ENCODE measurements around the gene ATP5MC3.

ATP5MC3 gene

DNA sequence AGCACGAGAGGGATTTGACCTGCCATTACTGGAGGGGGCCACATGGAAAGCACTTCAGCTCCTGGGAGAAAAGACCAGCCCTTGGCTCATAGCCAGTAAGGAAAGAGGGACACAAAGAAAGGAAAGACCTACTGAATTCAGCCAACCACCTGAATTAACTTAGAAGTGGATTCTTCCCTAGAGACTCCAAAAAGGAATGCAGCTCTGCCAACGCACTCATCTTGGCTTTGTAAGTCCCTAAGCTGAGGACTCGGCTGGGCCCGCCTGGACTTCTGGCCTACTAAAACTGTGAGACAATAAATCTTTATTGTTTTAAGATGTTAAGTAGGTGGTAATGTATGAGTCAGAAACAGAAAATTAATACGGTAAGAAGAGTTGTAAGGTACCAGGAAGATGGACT, 25.0 kb downstream of the ATP5MC3 start:
- Mint-ChIP-seq H3K27me3 (no peaks in the 10 kb centered on the region), H3K27ac (no peak overlapping the region), H3K36me3 (ENCODE audit: low read depth) (peaks cover 6% of the 10 kb centered on the region), H3K9me3 (no peaks in the 10 kb centered on the region), H3K4me3 (no peak overlapping the region), H3K4me1 (ENCODE audit: low read depth) (peaks cover 13% of the 10 kb centered on the region)
- intact Hi-C loops (cut with micrococcal nuclease) = no loop called here

DNA sequence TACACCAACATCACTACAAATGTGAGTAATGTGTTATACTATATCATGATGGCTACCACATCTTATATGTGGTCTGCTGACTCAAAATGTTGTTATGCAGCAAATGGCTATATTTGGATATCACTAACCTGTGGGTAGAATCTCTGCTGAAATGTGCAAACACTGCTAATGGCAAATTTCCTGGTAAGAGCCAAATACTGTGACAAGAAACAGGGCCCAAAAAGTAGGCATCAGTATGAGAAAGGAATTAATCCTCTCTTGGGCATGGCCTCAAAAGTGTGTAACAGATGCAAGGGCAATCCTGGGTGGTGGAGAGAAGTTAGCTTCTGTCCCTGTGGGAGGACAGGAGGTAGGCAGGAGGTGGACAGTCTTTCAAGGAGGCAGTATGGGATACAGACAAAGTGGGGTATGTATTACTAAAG, 26.8 kb downstream of the ATP5MC3 start:
- no peak overlapping the region for H3K4me3 Mint-ChIP-seq
- peaks cover 4% of the 10 kb centered on the region for H3K36me3 Mint-ChIP-seq (ENCODE audit: low read depth)
- H3K4me1 Mint-ChIP-seq (ENCODE audit: low read depth) = peaks cover 11% of the 10 kb centered on the region
- intact Hi-C loops (cut with micrococcal nuclease) = no loop called here
- no peak overlapping the region for H3K27ac Mint-ChIP-seq
- no peaks in the 10 kb centered on the region for H3K9me3 Mint-ChIP-seq
- H3K27me3 Mint-ChIP-seq = no peaks in the 10 kb centered on the region

DNA sequence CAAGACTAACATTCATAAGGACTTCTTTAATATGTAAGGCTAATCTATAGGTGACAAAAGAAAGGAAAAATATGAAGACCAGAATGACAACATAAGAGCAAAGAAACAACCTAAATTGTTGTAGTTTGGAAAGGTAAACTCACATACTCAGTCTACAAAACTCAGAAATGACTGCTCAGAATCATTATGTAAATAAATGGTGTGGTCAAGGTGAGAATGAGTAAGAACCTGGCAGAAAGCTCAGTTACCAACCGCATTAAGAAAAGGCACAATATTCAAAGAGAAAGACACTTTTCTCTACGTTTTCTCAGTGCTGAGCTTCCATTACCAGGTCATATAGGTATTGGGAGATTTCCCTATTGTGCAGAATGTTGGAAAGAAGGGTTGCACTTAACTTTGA, 29.3 kb downstream of the ATP5MC3 start:
- Mint-ChIP-seq H3K4me1 (ENCODE audit: low read depth) (peaks cover 16% of the 10 kb centered on the region), H3K9me3 (no peaks in the 10 kb centered on the region), H3K36me3 (ENCODE audit: low read depth) (peaks cover 17% of the 10 kb centered on the region), H3K27me3 (no peaks in the 10 kb centered on the region), H3K27ac (no peak overlapping the region), H3K4me3 (no peak overlapping the region)
- intact Hi-C loops (cut with micrococcal nuclease) = no loop called here

DNA sequence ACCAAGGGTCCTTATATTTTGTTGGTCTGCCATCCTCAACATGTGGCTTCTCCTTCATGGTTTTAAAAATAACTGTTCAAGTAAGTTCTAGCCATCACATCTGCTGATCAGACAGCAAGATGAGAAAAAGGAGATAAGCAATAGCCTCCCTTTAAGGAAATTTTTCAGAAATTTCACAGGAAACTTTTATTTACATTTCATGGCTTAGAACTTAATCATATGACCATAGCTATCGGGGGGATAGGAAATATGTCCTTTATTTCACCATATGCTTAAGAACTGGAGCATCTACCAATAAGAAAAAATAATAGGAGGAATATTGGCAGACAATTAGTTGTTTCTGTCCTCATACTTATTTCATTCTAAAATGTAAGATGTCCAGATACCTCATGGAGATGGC, 29.7 kb downstream of the ATP5MC3 start:
- Mint-ChIP-seq H3K4me1 (ENCODE audit: low read depth) (peaks cover 16% of the 10 kb centered on the region), H3K4me3 (no peak overlapping the region), H3K27me3 (no peaks in the 10 kb centered on the region), H3K9me3 (no peaks in the 10 kb centered on the region), H3K27ac (no peak overlapping the region), H3K36me3 (ENCODE audit: low read depth) (peaks cover 17% of the 10 kb centered on the region)
- intact Hi-C loops (cut with micrococcal nuclease) = no loop called here

DNA sequence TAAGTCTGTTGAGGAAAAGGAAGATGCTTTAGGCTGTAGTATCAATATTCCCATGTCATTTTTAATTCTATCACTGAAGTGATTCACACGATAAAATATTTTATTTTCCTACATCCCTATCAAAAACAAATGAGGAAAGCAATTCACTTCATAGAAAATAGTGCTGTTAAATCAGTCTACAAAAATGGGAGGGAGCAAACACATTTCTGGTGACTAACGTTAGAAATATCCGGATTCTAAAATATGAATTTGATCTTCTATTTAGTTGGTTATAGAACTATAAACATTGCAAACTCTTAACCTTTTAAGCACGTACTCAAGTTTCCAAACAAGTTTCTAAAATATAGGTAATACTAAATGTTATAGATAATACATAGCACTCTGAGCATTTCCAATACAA, 34.3 kb downstream of the ATP5MC3 start:
- no peaks in the 10 kb centered on the region for H3K9me3 Mint-ChIP-seq
- H3K27ac Mint-ChIP-seq = no peak overlapping the region
- no peaks in the 10 kb centered on the region for H3K27me3 Mint-ChIP-seq
- H3K36me3 Mint-ChIP-seq (ENCODE audit: low read depth) = peaks cover 23% of the 10 kb centered on the region
- H3K4me1 Mint-ChIP-seq (ENCODE audit: low read depth) = peaks cover 20% of the 10 kb centered on the region
- intact Hi-C loops (cut with micrococcal nuclease) = no loop called here
- H3K4me3 Mint-ChIP-seq = no peak overlapping the region

DNA sequence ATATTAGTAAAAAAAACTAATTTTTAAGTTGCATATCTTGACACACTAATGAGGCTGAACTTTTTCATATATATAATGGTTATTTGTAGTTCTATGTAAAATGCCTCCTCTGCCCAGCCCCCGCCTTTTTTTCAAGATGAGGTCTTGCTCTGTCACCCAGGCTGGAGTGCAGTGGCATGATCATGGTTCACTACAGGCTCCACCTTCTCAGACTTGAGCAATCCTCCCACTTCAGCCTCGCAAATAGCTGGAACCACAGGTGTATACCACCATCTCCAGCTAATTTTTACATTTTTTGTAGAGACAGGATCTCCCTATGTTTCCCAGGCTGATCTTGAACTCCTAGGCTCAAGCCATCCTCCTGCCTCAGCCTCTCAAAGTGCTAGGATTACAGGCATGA, 37.8 kb downstream of the ATP5MC3 start:
- Mint-ChIP-seq H3K27ac (no peak overlapping the region), H3K36me3 (ENCODE audit: low read depth) (peaks cover 31% of the 10 kb centered on the region), H3K9me3 (no peaks in the 10 kb centered on the region), H3K4me1 (ENCODE audit: low read depth) (peaks cover 20% of the 10 kb centered on the region), H3K27me3 (no peaks in the 10 kb centered on the region), H3K4me3 (no peak overlapping the region)
- intact Hi-C loops (cut with micrococcal nuclease) = no loop called here

DNA sequence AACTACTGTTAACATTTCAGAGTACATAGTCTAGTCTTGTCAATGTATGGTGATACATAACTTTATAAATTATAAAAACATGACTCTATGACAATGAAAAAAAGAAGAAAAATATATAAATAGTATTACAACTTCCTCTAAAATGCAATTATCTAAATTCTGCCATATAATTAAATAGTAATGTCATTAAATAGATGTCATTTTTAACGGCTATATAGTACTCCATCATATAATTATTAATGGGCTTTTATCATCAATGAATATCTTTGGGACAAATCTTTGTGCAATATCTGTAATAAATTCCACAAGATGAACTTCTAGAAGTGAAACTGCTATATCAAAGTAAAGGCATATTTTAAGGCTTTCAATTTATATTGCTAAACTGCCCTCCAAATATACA, 38.3 kb downstream of the ATP5MC3 start:
- Mint-ChIP-seq H3K36me3 (ENCODE audit: low read depth) (peaks cover 32% of the 10 kb centered on the region), H3K4me1 (ENCODE audit: low read depth) (peaks cover 24% of the 10 kb centered on the region), H3K4me3 (no peak overlapping the region), H3K9me3 (no peaks in the 10 kb centered on the region), H3K27me3 (no peaks in the 10 kb centered on the region), H3K27ac (no peak overlapping the region)
- intact Hi-C loops (cut with micrococcal nuclease) = no loop called here

DNA sequence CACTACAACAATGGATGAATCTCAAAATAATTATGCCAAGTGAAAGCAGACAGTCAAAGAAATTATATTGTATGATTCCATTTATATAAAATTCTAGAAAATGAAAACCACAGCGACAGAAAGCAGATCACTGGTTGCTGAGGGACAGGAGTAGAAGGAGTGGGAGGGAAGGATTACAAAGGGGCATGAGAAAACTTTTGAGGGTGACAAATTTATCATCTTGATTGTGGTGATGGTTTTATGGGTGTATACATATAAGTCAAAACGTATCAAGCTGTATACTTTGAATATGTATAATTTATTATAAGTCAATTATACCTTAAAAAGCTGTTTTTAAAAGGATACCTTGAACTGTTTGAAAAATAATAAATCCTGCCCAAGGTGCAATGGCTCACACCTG, 41.2 kb downstream of the ATP5MC3 start:
- H3K4me1 Mint-ChIP-seq (ENCODE audit: low read depth) = peaks cover 24% of the 10 kb centered on the region
- H3K36me3 Mint-ChIP-seq (ENCODE audit: low read depth) = peaks cover 47% of the 10 kb centered on the region
- intact Hi-C loops (cut with micrococcal nuclease) = no loop called here

DNA sequence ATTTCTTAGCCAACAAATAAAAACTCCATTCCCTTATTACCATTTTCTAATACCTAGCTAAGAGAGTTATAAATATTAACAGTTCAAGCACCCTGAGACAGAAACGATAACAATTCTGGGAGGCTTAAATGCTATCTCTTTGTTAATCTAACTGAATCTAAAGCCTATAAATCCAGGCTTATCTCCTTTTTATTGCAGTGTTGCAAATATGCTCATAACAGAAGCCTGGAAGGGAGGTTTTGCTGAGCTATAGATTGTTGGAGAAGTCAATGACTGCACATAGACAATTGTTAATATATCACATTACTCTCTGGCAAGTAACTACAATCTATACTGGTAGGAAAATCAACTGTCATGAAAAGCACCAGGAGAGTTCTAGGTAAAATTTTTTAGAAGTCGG, 43.7 kb downstream of the ATP5MC3 start:
- peaks cover 62% of the 10 kb centered on the region for H3K36me3 Mint-ChIP-seq (ENCODE audit: low read depth)
- H3K27me3 Mint-ChIP-seq = no peaks in the 10 kb centered on the region
- no peaks in the 10 kb centered on the region for H3K9me3 Mint-ChIP-seq
- H3K4me3 Mint-ChIP-seq = no peak overlapping the region
- H3K27ac Mint-ChIP-seq = no peak overlapping the region
- peaks cover 18% of the 10 kb centered on the region for H3K4me1 Mint-ChIP-seq (ENCODE audit: low read depth)
- intact Hi-C loops (cut with micrococcal nuclease) = no loop called here

More for the DNA sequence above, 41.2 kb downstream of the ATP5MC3 start:
- H3K27me3 Mint-ChIP-seq = no peaks in the 10 kb centered on the region
- H3K4me3 Mint-ChIP-seq = no peak overlapping the region
- H3K9me3 Mint-ChIP-seq = no peaks in the 10 kb centered on the region
- H3K27ac Mint-ChIP-seq = no peak overlapping the region

DNA sequence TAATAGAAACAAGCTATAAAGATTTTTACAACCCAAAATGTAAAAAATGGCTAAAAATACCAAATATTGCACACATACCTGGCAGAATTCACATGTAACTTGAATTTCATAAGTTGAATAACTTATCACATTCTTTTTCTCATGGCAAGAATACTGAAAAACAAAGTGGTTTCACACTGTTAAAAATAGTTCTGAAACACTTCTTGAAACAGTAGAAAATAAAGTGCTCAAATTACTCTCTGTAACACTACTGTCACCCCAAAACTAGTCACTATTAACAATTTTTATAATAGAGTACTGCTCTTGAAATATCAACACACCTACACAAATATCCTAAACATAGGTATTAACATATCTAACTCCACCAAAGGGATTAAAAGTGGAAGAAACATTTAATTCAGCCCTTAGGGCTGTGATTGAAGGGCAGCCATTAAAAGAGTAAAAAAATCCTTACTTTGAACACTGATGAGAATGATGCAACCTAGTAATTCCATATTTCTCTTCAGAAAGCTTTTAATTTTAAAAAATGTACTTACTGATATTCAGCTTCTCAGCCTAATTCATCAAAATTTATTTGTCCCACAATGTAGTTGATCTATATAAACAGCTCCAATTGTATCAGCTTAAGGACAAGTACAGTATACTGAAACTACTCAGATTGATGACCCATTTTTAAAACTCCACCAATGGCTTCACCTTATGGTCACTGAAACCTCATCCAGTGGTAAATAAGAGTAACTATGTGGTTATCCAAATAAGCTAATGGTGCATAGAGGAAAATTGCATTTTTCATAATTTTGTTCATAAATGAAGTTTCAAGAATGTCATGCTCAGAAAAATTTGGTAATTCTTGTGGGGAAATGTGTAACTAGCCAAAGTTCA, 44.9 kb downstream of the ATP5MC3 start:
- intact Hi-C loops (cut with micrococcal nuclease) = no loop called here
- Mint-ChIP-seq H3K4me3 (no peak overlapping the region), H3K27me3 (no peaks in the 10 kb centered on the region), H3K9me3 (no peaks in the 10 kb centered on the region), H3K36me3 (ENCODE audit: low read depth) (peaks cover 62% of the 10 kb centered on the region), H3K4me1 (ENCODE audit: low read depth) (peaks cover 6% of the 10 kb centered on the region), H3K27ac (no peak overlapping the region)

DNA sequence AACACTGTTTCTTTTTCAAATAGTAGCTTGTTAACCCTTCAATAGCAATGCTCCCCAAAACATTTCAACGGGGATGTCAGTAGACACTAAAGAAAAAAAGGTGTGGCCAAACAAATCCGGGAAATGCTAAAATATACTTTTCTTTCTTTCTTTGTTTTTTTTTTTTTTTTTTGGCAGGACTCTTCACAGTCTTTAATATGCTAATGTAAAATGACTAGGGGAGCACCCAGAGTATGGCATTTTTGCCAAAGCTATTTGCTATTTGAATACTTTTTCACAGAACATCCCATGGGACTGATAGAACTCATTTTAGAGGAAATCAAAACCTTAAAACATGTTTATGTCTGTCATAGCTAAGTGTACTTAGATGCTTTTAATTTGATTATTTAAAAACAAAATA, 45.6 kb downstream of the ATP5MC3 start:
- no peaks in the 10 kb centered on the region for H3K9me3 Mint-ChIP-seq
- H3K4me1 Mint-ChIP-seq (ENCODE audit: low read depth) = peaks cover 5% of the 10 kb centered on the region
- peaks cover 54% of the 10 kb centered on the region for H3K36me3 Mint-ChIP-seq (ENCODE audit: low read depth)
- H3K27ac Mint-ChIP-seq = no peak overlapping the region
- H3K4me3 Mint-ChIP-seq = no peak overlapping the region
- H3K27me3 Mint-ChIP-seq = no peaks in the 10 kb centered on the region
- intact Hi-C loops (cut with micrococcal nuclease) = no loop called here

DNA sequence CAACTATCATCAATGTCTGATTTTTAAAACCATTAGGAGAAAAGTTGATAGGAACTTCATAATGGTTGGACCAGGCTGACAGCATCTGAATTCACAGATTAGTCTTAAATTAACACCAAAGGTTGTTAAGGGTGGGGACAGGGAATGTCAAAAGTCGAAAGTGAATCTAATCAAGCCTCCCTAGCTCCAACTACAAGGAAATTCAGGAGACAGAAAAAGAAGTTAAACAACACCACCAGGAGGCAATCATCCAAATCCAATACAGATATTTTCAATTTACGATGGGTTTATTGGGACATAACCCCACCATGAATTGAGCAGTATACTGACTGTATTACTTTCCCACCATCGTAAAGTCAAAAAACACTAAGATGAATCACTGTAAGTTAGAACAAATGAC, 46.3 kb downstream of the ATP5MC3 start:
- Mint-ChIP-seq H3K4me3 (no peak overlapping the region), H3K27ac (no peak overlapping the region), H3K27me3 (no peaks in the 10 kb centered on the region), H3K4me1 (ENCODE audit: low read depth) (peaks cover 5% of the 10 kb centered on the region), H3K9me3 (no peaks in the 10 kb centered on the region), H3K36me3 (ENCODE audit: low read depth) (peaks cover 51% of the 10 kb centered on the region)
- intact Hi-C loops (cut with micrococcal nuclease) = no loop called here

DNA sequence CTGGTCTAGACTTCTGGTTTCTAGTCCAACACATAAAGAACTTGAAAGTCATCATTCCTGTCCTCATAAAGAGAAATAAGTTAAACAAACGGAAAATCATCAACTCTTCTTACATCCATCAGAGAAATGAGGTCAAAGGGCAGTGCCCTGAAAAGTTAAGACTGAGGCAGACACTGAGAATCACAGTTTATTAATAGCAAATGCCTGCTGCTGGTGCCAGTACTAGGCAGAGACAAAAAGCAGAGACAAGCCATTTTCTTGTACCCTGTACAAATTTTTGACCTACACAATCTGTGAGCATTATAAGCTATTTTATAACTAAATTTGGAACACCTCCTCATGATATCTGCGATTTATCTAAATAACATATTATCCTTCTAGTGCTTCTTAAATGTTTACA, 50.3 kb downstream of the ATP5MC3 start:
- H3K4me3 Mint-ChIP-seq = no peak overlapping the region
- no peaks in the 10 kb centered on the region for H3K4me1 Mint-ChIP-seq (ENCODE audit: low read depth)
- H3K9me3 Mint-ChIP-seq = no peaks in the 10 kb centered on the region
- intact Hi-C loops (cut with micrococcal nuclease) = no loop called here
- no peaks in the 10 kb centered on the region for H3K27me3 Mint-ChIP-seq
- H3K27ac Mint-ChIP-seq = no peak overlapping the region
- peaks cover 61% of the 10 kb centered on the region for H3K36me3 Mint-ChIP-seq (ENCODE audit: low read depth)

DNA sequence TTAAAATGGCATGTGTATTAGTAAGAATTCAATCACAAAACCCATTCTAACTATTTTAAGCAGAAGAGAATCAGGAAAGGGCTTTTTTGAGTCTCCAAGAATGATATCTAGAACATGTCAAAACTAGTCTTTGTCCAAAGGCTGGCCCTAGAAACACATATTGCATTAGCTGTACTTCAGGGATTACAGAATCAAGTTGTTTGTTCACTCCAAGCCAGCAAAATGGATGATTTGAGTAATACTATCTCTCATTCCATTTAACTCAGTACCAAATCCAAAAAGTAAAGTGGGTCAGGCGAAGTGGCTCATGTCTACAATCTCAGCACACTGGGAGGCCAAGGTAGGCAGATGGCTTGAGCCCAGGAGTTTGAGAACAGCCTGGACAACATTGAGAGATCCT, 54.8 kb downstream of the ATP5MC3 start:
- no peaks in the 10 kb centered on the region for H3K9me3 Mint-ChIP-seq
- no peaks in the 10 kb centered on the region for H3K4me1 Mint-ChIP-seq (ENCODE audit: low read depth)
- intact Hi-C loops (cut with micrococcal nuclease) = no loop called here
- H3K36me3 Mint-ChIP-seq (ENCODE audit: low read depth) = peaks cover 45% of the 10 kb centered on the region
- no peak overlapping the region for H3K4me3 Mint-ChIP-seq
- H3K27ac Mint-ChIP-seq = no peak overlapping the region
- H3K27me3 Mint-ChIP-seq = no peaks in the 10 kb centered on the region

All from dendritic cell treated with granulocyte-macrophage colony-stimulating factor and Interleukin-4, amounts not matched to agents 40 ng/mL and 50 ng/mL, for 4 days (primary cell).